SK-N-SH (cell line): ENCODE results near the gene SPECC1L.

Experiments used
- CHD2 ChIP-seq: fragments of 150-350 bp; IDR thresholded peaks from 2 replicates; pipeline ENCODE4 v1.6.1; 2018; ENCODE audit warnings: low read length; ENCODE audit not compliant: partially characterized antibody
- CTCF ChIP-seq: fragments of 200-600 bp; sonication (generic); IDR thresholded peaks from 2 replicates; pipeline ENCODE4 v1.6.1; 2017; ENCODE audit warnings: antibody characterized with exemption, mild to moderate bottlenecking, moderate library complexity
- EP300 ChIP-seq, 2 experiments: IDR thresholded peaks; 2 replicates each; pipeline versions ENCODE4 v1.4.0 to v1.6.1; 2012; ENCODE audit warnings: borderline replicate concordance in 1 of 2, low read depth in 1 of 2, low read length in 1 of 2
- JUND ChIP-seq: IDR thresholded peaks from 2 replicates; pipeline ENCODE4 v1.4.0; 2012
- NFIC ChIP-seq: IDR thresholded peaks from 2 replicates; pipeline ENCODE4 v1.4.0; 2012; ENCODE audit warnings: borderline replicate concordance
- RAD21 ChIP-seq: IDR thresholded peaks from 2 replicates; pipeline ENCODE4 v1.6.1; 2012; ENCODE audit warnings: mild to moderate bottlenecking, low read length
- RCOR1 ChIP-seq: fragments of 150-350 bp; IDR thresholded peaks from 2 replicates; pipeline ENCODE4 v1.6.1; 2017; ENCODE audit warnings: antibody characterized with exemption, low read length
- RFX5 ChIP-seq: IDR thresholded peaks from 2 replicates; pipeline ENCODE4 v1.6.1; 2012; ENCODE audit warnings: mild to moderate bottlenecking, improper control_type of control experiment, low read length
- SMC3 ChIP-seq: IDR thresholded peaks from 2 replicates; pipeline ENCODE4 v1.6.1; 2012; ENCODE audit warnings: low read depth, low read length, improper control_type of control experiment
- TAF1 ChIP-seq: IDR thresholded peaks from 2 replicates; pipeline ENCODE4 v1.6.1; 2012; ENCODE audit warnings: low read depth, mild to moderate bottlenecking, low read length, moderate library complexity, borderline replicate concordance

- TF ChIP-seq CTCF (no peak), JUND (no peak), EP300 (IDR thresholded peaks at IDR 0.05; ENCODE audit: borderline replicate concordance in 1 of 2, low read depth in 1 of 2, low read length in 1 of 2) (no peak), SMC3 (no peak), CHD2 (no peak), RFX5 (no peak), RAD21 (no peak), TAF1 (no peak), NFIC (no peak), RCOR1 (no peak)
Observed at GRCh38 chr22:24327832-24328231, 57.2 kb downstream of the SPECC1L start.
